Activated naive CD4-positive, alpha-beta T cell treated with anti-CD3 and anti-CD28 coated beads, Interleukin-2, amount 10 ng/mL, durations not matched to agents 7 days and 5 days (primary cell): Measurements from ENCODE around the gene TMEM14B.
A peak's percentile ranks its signal among the peaks of the same experiment; 100 is the strongest.

Experiments used
- CTCF ChIA-PET: fragments of 350-600 bp; sonication (Branson Sonifier 250); formaldehyde crosslinking; loops from one replicate; lab custom pipeline; 2021; ENCODE audit warnings: antibody characterized with exemption; lab: Charles Lee
- DNase-seq: peaks from one replicate; pipeline ENCODE4 v3.0.0-alpha.2; 2020
- H3K27ac Mint-ChIP-seq: one replicate; pipeline ENCODE4 v1.8.0; 2021; ENCODE audit warnings: mild to moderate bottlenecking, moderate library complexity, mixed read lengths
- H3K27me3 Mint-ChIP-seq: one replicate; pipeline ENCODE4 v1.8.0; 2021; ENCODE audit warnings: mild to moderate bottlenecking, mixed read lengths
- H3K36me3 Mint-ChIP-seq: one replicate; pipeline ENCODE4 v1.8.0; 2021; ENCODE audit warnings: mixed read lengths
- H3K4me1 Mint-ChIP-seq: one replicate; pipeline ENCODE4 v1.8.0; 2021; ENCODE audit warnings: mixed read lengths
- H3K4me3 Mint-ChIP-seq: one replicate; pipeline ENCODE4 v1.8.0; 2021; ENCODE audit warnings: mild to moderate bottlenecking, moderate library complexity, mixed read lengths
- H3K9me3 Mint-ChIP-seq: one replicate; pipeline ENCODE4 v1.8.0; 2021; ENCODE audit warnings: mixed read lengths

The TMEM14B gene

GRCh38 chr6:10759884-10760329, 12.3 kb downstream of the TMEM14B start:
- Mint-ChIP-seq H3K27me3 (no peaks in the 10 kb centered on the region), H3K4me3 (no peak overlapping the region), H3K27ac (no peak overlapping the region), H3K9me3 (no peaks in the 10 kb centered on the region), H3K36me3 (peaks cover 53% of the 10 kb centered on the region), H3K4me1 (peaks cover 9% of the 10 kb centered on the region)
- no peak for DNase-seq
- CTCF ChIA-PET, result interaction anchor here (0.6 to 1.5 kb wide), 4 partner anchors 10 to 277 kb away, joined by 3 to 5 read pairs (median 4); no protein-coding TSS in a partner anchor

GRCh38 chr6:10763006-10763405, 15.4 kb downstream of the TMEM14B start:
- no peak overlapping the region for H3K4me3 Mint-ChIP-seq
- DNase-seq, result no peak
- no peaks in the 10 kb centered on the region for H3K9me3 Mint-ChIP-seq
- H3K36me3 Mint-ChIP-seq, result peaks cover 29% of the 10 kb centered on the region
- CTCF ChIA-PET, result no interaction called here
- H3K27me3 Mint-ChIP-seq, result no peaks in the 10 kb centered on the region
- H3K27ac Mint-ChIP-seq, result no peak overlapping the region
- H3K4me1 Mint-ChIP-seq, result peaks cover 9% of the 10 kb centered on the region

- H3K36me3 Mint-ChIP-seq, result peaks cover 7% of the 10 kb centered on the region
- no peaks in the 10 kb centered on the region for H3K9me3 Mint-ChIP-seq
- no peaks in the 10 kb centered on the region for H3K4me1 Mint-ChIP-seq
- H3K27me3 Mint-ChIP-seq, result no peaks in the 10 kb centered on the region
- H3K27ac Mint-ChIP-seq, result no peak overlapping the region
- H3K4me3 Mint-ChIP-seq, result no peak overlapping the region
- no peak for DNase-seq
- CTCF ChIA-PET, result interaction anchor here (1.1 to 1.2 kb wide), 2 partner anchors 10 to 259 kb away, joined by 3 to 5 read pairs; no protein-coding TSS in a partner anchor
Observed at GRCh38 chr6:10769419-10769818, 21.8 kb downstream of the TMEM14B start.

- no peak for DNase-seq
- Mint-ChIP-seq H3K36me3 (peaks cover 8% of the 10 kb centered on the region), H3K4me1 (peaks cover 4% of the 10 kb centered on the region), H3K27me3 (no peaks in the 10 kb centered on the region), H3K9me3 (no peaks in the 10 kb centered on the region), H3K27ac (no peak overlapping the region), H3K4me3 (no peak overlapping the region)
- CTCF ChIA-PET, result interaction anchor here (0.9 kb wide), 1 partner anchor 21 kb away, joined by 3 read pairs; no protein-coding TSS in a partner anchor
Observed at GRCh38 chr6:10771371-10771894, 23.8 kb downstream of the TMEM14B start.

GRCh38 chr6:10778230-10778629, 30.6 kb downstream of the TMEM14B start:
- peaks cover 16% of the 10 kb centered on the region for H3K4me1 Mint-ChIP-seq
- peaks cover 13% of the 10 kb centered on the region for H3K36me3 Mint-ChIP-seq
- no peak for DNase-seq
- CTCF ChIA-PET, result no interaction called here
- no peak overlapping the region for H3K4me3 Mint-ChIP-seq
- H3K27ac Mint-ChIP-seq, result no peak overlapping the region
- no peaks in the 10 kb centered on the region for H3K27me3 Mint-ChIP-seq
- no peaks in the 10 kb centered on the region for H3K9me3 Mint-ChIP-seq

- H3K36me3 Mint-ChIP-seq, result peaks cover 16% of the 10 kb centered on the region
- H3K9me3 Mint-ChIP-seq, result no peaks in the 10 kb centered on the region
- no peaks in the 10 kb centered on the region for H3K27me3 Mint-ChIP-seq
- peaks cover 16% of the 10 kb centered on the region for H3K4me1 Mint-ChIP-seq
- H3K27ac Mint-ChIP-seq, result no peak overlapping the region
- CTCF ChIA-PET, result no interaction called here
- H3K4me3 Mint-ChIP-seq, result no peak overlapping the region
- DNase-seq, result no peak
Observed at GRCh38 chr6:10779076-10779475, 31.5 kb downstream of the TMEM14B start.

- Mint-ChIP-seq H3K27me3 (no peaks in the 10 kb centered on the region), H3K4me1 (no peaks in the 10 kb centered on the region), H3K4me3 (no peak overlapping the region), H3K9me3 (no peaks in the 10 kb centered on the region), H3K36me3 (peaks cover 4% of the 10 kb centered on the region), H3K27ac (no peak overlapping the region)
- CTCF ChIA-PET, result no interaction called here
- no peak for DNase-seq
Observed at GRCh38 chr6:10791673-10792072, 44.1 kb downstream of the TMEM14B start.

- Mint-ChIP-seq H3K9me3 (no peaks in the 10 kb centered on the region), H3K4me1 (no peaks in the 10 kb centered on the region), H3K4me3 (no peak overlapping the region), H3K27ac (no peak overlapping the region), H3K27me3 (no peaks in the 10 kb centered on the region), H3K36me3 (peaks cover 4% of the 10 kb centered on the region)
- no peak for DNase-seq
- CTCF ChIA-PET, result no interaction called here
Observed at GRCh38 chr6:10792101-10792500, 44.5 kb downstream of the TMEM14B start.

GRCh38 chr6:10793035-10793434, 45.4 kb downstream of the TMEM14B start:
- Mint-ChIP-seq H3K4me3 (no peak overlapping the region), H3K27me3 (no peaks in the 10 kb centered on the region), H3K9me3 (no peaks in the 10 kb centered on the region), H3K4me1 (no peaks in the 10 kb centered on the region), H3K36me3 (peaks cover 4% of the 10 kb centered on the region), H3K27ac (no peak overlapping the region)
- CTCF ChIA-PET, result interaction anchor here (0.6 kb wide), 1 partner anchor 314 kb away, joined by 3 read pairs; no protein-coding TSS in a partner anchor
- DNase-seq, result no peak

- Mint-ChIP-seq H3K27me3 (no peaks in the 10 kb centered on the region), H3K9me3 (no peaks in the 10 kb centered on the region), H3K36me3 (peaks cover 4% of the 10 kb centered on the region), H3K4me1 (no peaks in the 10 kb centered on the region), H3K4me3 (no peak overlapping the region), H3K27ac (no peak overlapping the region)
- CTCF ChIA-PET, result no interaction called here
- DNase-seq, result no peak
Observed at GRCh38 chr6:10793695-10794094, 46.1 kb downstream of the TMEM14B start.

GRCh38 chr6:10794239-10794638, 46.6 kb downstream of the TMEM14B start:
- Mint-ChIP-seq H3K27me3 (no peaks in the 10 kb centered on the region), H3K27ac (no peak overlapping the region), H3K36me3 (peaks cover 2% of the 10 kb centered on the region), H3K4me1 (no peaks in the 10 kb centered on the region), H3K4me3 (no peak overlapping the region), H3K9me3 (no peaks in the 10 kb centered on the region)
- no peak for DNase-seq
- CTCF ChIA-PET, result no interaction called here

- DNase-seq, result no peak
- Mint-ChIP-seq H3K27me3 (no peaks in the 10 kb centered on the region), H3K4me3 (no peak overlapping the region), H3K27ac (no peak overlapping the region), H3K4me1 (no peaks in the 10 kb centered on the region), H3K9me3 (no peaks in the 10 kb centered on the region), H3K36me3 (no peaks in the 10 kb centered on the region)
- CTCF ChIA-PET, result interaction anchor here (0.8 to 3.7 kb wide), 7 partner anchors 14 to 350 kb away, joined by 3 to 60 read pairs (median 4); no protein-coding TSS in a partner anchor
Observed at GRCh38 chr6:10800810-10801209, 53.2 kb downstream of the TMEM14B start.

- H3K4me1 Mint-ChIP-seq, result no peaks in the 10 kb centered on the region
- DNase-seq, result peak; percentile 75
- CTCF ChIA-PET, result interaction anchor here (0.6 to 3.7 kb wide), 11 partner anchors 14 to 350 kb away, joined by 3 to 60 read pairs (median 3); no protein-coding TSS in a partner anchor
- H3K4me3 Mint-ChIP-seq, result no peak overlapping the region
- no peaks in the 10 kb centered on the region for H3K36me3 Mint-ChIP-seq
- no peak overlapping the region for H3K27ac Mint-ChIP-seq
- H3K27me3 Mint-ChIP-seq, result no peaks in the 10 kb centered on the region
- H3K9me3 Mint-ChIP-seq, result no peaks in the 10 kb centered on the region
Observed at GRCh38 chr6:10801224-10801848, 53.7 kb downstream of the TMEM14B start.
